ENCODE measurements around the gene HMHB1.

DNA sequence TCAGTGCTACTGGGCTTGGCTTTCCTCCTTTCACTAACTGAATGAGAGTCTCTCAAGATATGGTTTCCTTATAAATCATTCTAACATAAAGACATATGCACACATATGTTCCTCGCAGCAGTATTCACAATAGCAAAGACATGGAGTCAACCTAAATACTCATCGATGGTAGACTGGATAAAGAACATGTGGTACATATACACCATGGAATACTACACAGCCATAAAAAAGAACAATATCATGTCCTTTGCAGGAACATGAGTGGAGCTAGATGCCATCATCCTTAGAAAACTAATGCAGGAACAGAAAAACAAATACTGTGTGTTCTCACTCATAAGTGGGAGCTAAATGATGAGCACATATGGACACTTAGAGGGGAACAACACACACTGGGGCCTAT is 32.5 kb upstream of the HMHB1 start:
- TF ChIP-seq, protein P1, sequence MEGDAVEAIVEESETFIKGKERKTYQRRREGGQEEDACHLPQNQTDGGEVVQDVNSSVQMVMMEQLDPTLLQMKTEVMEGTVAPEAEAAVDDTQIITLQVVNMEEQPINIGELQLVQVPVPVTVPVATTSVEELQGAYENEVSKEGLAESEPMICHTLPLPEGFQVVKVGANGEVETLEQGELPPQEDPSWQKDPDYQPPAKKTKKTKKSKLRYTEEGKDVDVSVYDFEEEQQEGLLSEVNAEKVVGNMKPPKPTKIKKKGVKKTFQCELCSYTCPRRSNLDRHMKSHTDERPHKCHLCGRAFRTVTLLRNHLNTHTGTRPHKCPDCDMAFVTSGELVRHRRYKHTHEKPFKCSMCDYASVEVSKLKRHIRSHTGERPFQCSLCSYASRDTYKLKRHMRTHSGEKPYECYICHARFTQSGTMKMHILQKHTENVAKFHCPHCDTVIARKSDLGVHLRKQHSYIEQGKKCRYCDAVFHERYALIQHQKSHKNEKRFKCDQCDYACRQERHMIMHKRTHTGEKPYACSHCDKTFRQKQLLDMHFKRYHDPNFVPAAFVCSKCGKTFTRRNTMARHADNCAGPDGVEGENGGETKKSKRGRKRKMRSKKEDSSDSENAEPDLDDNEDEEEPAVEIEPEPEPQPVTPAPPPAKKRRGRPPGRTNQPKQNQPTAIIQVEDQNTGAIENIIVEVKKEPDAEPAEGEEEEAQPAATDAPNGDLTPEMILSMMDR (IDR thresholded peaks at IDR 0.05), result no peak
- TF ChIP-seq POLR2AphosphoS5 (IDR thresholded peaks at IDR 0.05) (no peak), POLR2A (IDR thresholded peaks at IDR 0.05; ENCODE audit: low read depth) (no peak), EP300 (IDR thresholded peaks at IDR 0.05) (no peak)
